Stimulated activated CD8-positive, alpha-beta memory T cell treated with anti-CD3 and anti-CD28 coated beads, Interleukin-4, amount 100 ng/mL, for 4 hours (primary cell): ENCODE data around the gene LGR6.
"Not testable (repeated sequence)": the region's sequence is repeated elsewhere in the genome, so short reads cannot be mapped to it uniquely, and the experiment has no call there.

Experiments used
- DNase-seq, 2 donors: peaks; one replicate each; pipeline ENCODE4 v3.0.0-alpha.2; 2020; ENCODE audit warnings: low read depth in 2 of 2, low spot score in 1 of 2

Gene LGR6

DNA sequence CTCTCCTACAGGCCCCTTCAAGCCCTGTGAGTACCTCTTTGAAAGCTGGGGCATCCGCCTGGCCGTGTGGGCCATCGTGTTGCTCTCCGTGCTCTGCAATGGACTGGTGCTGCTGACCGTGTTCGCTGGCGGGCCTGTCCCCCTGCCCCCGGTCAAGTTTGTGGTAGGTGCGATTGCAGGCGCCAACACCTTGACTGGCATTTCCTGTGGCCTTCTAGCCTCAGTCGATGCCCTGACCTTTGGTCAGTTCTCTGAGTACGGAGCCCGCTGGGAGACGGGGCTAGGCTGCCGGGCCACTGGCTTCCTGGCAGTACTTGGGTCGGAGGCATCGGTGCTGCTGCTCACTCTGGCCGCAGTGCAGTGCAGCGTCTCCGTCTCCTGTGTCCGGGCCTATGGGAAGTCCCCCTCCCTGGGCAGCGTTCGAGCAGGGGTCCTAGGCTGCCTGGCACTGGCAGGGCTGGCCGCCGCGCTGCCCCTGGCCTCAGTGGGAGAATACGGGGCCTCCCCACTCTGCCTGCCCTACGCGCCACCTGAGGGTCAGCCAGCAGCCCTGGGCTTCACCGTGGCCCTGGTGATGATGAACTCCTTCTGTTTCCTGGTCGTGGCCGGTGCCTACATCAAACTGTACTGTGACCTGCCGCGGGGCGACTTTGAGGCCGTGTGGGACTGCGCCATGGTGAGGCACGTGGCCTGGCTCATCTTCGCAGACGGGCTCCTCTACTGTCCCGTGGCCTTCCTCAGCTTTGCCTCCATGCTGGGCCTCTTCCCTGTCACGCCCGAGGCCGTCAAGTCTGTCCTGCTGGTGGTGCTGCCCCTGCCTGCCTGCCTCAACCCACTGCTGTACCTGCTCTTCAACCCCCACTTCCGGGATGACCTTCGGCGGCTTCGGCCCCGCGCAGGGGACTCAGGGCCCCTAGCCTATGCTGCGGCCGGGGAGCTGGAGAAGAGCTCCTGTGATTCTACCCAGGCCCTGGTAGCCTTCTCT is 124.6 kb downstream of the LGR6 start:
- no peak for DNase-seq

DNA sequence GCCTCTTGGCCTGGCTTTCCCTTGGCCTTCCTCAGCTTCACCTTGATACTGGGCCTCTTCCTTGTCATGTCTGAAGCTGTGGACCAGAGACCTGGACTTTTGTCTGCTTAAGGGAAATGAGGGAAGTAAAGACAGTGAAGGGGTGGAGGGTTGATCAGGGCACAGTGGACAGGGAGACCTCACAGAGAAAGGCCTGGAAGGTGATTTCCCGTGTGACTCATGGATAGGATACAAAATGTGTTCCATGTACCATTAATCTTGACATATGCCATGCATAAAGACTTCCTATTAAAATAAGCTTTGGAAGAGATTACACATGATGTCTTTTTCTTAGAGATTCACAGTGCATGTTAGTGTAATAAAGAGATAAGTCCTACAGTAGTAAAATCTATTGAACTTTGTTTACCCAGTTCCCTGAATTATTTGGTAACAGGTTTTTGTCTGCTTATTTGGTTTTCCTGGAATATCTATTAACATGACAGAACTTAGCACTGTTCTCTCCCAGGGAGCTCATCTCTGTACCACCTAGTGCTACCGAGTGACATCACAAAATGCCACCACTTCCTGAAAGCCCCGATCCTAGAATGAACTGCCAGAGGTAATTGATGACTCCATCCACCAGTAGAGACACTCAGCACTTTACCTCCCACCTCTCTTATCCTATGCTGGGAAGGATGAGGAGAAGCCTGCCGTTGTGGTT is 125.9 kb downstream of the LGR6 start:
- no peak for DNase-seq

DNA sequence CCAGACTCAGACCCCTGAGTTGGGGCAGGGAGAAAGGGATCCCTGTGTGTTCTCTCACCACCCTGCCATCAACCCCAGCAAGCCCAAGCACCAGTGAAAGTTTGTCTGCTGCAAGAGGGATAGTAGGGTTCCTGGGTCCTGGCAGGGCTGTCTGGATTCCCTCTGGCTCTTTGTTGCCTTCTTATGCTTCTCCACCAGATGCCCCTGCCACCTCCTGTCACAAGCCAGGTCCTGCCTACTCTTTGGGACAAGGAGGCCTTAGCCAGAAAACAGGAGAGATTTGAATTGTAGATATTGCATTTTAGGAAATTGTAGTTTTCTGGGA is 126.4 kb downstream of the LGR6 start:
- DNase-seq: no peak

DNA sequence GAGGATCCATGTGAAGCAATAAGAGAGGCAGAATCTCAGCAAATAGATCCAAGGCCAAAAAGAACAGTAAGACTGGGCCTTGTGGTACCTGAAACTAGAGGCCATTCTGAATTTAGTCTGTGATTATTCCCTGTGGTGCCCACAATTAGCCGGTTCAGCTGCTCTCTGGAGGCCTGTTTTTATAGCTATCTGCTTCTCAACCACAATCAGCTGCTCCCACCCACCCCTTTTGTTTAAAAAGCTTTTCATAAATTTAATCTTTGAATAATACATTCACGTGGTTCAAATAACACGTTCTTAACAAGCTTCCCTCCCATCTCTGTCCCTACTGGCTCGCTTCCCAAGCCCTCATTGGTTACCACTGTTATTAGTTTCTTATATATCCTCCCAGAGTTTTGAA is 130.1 kb downstream of the LGR6 start:
- no peak for DNase-seq

DNA sequence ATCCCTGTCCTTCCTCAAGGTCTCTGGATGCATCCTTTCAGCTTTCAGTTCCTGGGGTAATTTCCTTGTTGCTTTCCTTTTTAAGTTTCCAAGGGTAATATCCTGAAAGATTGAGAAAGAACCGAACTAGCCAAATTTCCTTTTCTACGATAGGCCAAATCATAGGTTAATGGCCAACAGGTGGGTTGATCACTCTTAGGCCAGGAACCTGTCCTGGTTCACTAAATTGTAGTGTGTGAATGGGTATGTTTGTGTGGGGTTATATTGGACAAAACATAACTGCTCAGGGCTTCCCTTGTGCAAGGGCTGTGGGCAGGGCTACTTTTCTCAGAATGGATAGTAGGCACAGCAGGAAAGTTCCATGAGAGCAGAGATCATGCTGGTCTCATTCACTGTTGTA is 131.0 kb downstream of the LGR6 start:
- DNase-seq: no peak

DNA sequence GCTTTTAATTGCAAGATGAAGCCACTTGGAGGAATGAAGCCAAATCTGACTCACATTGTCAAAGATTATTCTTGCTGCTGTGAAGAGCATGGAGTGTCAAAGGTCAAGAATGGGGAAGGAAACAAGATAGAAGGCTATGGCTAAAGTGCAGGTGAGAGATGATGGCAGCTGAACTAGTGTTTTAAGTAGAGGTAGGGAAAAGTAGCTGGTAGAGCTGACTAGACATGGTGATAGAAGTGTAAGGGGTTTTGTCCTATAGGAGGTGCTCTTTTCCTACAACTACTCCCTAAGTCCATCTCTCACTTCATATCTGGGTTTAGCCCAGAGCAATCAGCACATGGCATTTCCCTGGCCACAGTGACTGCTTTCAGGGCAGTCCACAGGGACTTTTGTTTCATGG is 136.3 kb downstream of the LGR6 start:
- DNase-seq: no peak

DNA sequence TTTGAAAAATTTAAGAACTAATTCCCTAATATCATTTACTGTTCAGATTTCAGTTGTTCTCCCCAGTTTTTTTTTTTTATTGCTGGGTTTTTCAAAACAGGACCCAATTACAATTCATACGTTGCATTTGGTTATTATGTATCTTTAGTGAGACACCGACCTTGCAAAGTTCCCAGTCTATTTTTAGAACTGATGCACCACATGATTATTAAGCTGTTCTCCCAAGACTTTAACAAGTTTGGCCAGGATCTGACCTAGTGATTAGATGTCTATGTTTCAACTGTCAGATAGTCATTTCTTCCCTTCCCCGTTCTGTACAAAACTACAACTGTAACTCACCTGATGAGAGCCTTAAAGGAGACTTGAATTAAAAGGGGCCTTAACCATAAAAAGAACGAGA is 140.3 kb downstream of the LGR6 start:
- DNase-seq: no peak

DNA sequence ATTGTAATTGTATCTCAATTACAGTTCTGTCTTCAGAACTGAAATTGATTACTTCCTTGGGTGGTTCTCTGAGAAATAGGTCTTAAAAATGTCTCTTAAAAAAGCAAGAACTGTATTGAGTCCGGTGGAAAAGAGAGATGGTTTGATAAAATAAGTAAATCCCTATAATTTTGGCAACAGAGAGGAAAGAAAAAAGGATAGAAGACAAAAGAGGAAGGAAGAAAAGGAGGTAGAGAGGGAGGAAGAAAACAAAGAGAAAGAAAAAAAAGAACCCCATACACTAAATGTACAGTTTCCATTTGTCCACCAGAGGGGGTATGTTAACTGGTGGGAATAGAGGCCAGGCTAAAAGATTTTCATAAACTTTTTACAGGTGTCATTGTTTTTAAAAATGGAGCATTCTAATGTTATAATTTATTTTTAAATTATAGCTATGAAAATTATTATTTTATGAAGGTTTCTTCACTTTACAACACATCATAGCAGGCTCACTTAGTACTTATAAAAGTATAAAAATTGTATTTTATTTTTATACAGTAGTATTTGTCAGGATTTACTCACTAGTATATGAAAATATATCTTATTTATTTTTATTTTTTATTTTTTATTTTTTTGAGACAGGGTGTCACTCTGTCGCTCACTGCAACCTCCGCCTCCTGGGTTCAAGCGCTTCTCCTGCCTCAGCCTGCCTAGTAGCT is 150.2 kb downstream of the LGR6 start:
- DNase-seq: no peak

DNA sequence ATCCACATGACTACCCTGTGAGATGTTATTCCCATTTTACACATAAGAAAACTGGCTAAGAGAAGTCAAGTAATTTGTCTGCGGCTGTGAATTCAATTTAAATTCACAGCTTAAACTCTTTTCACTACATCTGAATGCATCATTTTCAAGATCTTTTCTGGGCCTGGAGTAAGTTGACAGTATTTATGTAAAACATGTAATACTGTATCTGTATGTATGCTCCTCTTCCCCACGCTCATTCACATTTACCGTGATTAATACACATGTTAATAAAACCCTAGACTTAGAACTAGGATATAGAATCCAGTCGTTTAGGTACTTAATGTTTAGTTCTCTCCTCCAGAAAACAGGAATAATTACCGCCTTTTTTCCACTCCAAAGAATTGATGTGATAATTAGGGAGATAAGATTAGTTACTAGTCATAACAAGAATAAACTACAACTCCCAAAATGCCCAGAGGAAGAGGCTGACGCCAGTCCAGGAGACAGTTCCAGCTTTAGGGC is 154.5 kb downstream of the LGR6 start:
- no peak for DNase-seq

DNA sequence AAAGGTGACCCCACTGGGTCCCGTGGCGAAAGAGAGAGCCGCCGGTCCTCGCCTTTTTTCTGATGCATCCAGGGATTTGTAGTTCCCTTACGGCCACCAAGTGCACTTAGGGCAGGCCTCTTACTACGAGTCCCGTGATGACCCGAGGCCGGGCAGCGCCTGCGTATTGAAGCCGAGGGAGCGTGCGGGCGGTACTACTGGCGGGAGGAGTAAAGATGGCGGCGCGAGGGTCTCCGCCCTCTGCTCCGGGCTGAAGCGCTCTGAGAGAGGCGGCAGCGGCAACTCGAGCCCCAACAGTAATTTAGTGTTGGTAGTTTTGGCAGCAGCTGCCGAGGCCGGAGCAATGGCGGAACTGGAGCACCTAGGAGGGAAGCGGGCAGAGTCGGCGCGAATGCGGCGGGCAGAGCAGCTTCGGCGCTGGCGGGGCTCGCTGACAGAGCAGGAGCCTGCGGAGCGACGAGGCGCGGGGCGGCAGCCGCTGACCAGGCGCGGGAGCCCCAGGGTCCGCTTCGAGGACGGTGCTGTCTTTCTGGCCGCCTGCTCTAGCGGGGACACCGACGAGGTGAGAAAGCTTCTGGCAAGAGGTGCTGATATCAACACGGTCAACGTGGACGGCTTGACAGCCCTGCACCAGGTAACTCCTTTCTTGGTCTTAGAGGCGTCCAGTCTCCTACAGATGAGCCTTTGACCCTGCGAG is 155.1 kb downstream of the LGR6 start, which contains the start of gene PPP1R12B:
Gene PPP1R12B (plus strand): TSS at position 191 of the 697 bp plus-strand sequence. CDS start 153 bp downstream, at position 344.
- DNase-seq: peak; percentile 89 to 92

DNA sequence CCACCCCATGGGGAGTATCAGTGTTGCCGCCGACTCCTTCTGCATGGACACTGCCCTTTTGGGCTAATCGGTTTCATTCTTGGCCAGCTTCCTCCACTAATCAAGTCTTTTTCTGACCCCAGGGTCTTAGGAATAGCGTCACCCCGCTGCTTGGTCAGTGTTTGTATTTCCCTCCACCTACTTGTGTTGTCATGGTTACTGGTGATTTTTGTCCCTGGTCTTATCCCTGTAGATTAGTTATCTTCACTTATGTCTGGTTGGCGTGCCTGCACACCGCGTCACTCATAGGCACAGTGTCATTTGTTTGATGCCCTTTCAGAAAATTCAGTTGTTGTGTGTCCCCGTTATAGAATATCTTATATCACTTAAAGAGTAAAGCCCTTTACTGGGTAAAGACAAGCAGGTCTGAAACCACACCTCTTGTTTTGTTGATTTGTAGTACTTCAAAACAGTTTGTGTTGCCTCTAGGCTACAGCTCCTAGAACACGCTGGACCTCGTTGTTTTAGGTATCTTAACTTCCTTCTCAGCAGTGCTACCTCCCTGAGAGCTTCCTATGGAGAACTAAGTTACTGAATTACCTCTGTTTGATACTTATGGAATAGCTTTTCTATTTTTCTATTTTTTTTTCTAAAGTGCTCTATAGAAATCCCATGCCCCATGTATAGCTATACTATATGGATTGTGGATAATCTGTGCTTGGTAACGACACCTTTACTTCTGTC is 155.8 kb downstream of the LGR6 start:
- no peak for DNase-seq

DNA sequence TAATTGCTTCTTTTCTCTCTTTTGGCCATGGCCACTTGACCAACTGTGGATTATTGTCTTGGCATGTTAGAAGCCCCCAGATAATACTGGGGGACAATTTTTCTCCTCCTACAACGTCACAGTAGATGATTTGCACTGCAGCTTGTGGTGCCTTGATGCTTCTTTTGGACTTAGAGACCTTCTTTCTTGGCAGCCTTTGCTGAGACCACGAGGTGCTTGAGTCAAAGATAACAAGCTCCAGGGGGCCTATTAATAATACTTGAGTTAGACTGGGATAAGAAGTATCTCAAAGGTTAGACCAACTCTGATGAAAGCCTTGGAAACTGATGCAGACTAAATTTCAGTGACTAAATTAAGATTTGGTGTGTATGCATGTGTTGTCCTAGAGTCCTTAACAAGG is 158.1 kb downstream of the LGR6 start:
- DNase-seq: no peak

DNA sequence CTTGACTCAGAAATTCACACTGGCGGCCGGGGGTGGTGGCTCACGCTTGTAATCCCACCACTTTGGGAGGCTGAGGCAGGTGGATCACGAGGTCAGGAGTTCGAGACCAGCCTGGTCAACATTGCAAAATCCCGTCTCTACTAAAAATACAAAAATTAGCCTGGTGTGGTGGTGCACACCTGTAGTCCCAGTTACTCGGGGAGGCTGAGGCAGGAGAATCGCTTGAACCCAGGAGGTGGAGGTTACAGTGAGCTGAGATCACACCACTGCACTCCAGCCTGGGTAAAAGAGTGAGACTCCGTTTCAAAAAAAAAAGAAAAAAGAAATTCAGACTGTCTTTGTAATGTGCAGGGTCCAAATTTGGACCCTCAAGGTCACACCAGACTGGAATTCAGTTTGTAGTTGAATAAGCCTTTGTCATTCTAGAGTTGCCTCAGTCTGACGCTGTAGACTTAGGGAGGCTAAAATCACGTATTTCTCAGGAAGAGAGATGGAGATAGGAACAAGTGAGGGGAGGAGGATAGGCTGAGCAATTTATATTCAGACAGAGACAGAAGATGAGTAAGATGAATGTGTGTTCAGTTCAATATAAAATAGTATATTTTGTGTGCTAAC is 159.1 kb downstream of the LGR6 start:
- DNase-seq: not testable (repeated sequence)

DNA sequence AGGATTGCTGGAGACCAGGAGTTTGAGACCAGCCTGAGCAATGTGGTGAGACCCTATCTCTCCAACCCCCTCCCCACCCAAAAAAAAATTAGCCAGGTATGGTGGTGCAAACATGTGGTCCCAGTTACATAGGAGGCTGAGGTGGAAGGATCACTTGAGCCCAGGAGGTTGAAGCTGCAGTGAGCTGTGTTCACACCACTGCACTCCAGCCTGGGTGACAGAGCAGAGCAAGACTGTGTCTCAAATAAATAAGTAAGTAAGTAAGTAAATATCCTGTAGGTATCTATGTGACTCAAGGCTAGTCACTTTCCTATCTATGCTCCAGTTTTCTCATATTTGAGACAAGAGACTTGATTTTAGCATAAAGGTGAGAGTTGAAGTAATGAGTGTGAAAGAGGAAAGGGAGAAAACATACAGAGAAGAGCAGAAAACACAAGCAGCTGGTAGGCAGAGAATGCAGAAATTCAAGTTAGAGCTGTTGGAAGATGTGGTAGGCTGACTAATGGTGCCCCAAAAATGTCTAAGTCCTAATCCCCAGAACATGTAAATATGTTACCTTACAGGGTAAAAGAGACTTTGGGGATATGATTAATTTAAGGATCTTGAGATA is 162.4 kb downstream of the LGR6 start:
- no peak for DNase-seq

DNA sequence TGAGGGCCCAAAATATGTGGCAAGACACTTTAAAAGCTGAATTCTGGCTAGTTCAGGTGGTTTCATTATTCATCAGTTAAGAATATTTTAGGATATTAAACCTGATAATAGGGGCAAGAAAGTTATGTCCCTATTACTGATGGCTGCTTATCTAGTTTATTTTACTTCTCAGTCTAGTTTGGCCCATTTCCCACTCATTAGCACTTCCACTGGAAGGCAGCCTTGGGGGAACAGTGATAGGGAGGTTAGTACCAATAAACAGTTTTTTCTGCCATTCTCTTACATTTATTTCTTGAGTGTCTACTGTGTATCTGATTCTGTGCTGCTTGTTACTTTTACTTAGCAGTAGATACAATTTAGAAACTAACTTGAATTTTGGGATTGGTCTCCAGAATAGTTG is 163.9 kb downstream of the LGR6 start:
- DNase-seq: no peak

DNA sequence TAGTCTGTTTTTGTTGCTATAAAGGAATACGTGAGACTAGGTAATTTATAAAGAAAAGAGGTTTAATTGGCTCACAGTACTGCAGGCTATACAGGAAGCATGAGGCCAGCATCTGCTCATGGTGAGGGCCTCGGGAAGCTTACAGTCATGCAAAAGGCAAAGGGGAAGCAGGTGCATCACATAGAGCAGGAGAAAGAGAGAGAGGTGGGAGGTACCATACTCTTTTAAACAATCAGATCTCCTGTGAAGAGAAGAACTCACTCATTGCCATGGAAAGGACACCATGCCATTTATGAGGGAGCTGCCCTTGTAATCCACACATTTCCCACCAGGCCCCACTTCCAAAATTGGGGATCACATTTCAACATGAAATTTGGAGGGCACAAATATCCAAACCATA is 167.6 kb downstream of the LGR6 start:
- DNase-seq: no peak

DNA sequence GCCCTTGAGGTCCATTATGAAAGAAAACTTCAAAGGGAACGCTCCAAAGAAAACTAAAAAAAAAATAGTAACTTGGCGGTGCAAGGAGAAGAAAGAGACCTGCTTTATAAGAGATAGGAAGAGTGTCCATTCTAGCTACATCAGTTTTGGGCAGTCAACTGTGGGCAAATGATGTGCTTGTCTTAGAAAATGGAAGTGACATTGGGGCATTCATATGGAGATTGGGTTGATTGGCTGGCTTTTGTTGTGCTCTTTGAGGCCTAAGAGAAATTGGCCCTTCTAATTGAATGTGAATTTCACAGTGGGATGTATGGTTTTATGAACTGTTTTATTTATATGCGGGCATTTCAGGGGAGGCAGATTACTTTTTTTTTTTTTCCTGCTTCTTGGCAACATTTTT is 168.1 kb downstream of the LGR6 start:
- no peak for DNase-seq

DNA sequence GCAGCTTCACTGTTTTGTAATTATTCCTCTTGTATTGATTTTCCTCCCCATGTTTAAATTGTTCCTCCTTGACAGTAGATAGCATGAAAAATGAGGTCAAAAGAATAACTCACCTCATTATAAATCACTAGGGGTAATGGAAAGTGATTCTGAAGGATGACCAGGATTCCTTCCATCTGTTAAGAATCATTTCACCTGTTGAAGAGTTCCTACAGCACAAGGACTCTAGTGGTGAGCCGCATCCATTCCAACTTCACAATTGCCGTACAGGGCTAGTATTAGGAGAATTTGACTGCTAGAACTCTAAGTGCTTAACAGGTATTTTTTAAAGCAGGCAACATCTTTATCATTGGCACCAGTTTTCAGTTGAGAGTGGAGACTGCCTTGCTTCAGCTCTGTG is 168.6 kb downstream of the LGR6 start:
- no peak for DNase-seq

DNA sequence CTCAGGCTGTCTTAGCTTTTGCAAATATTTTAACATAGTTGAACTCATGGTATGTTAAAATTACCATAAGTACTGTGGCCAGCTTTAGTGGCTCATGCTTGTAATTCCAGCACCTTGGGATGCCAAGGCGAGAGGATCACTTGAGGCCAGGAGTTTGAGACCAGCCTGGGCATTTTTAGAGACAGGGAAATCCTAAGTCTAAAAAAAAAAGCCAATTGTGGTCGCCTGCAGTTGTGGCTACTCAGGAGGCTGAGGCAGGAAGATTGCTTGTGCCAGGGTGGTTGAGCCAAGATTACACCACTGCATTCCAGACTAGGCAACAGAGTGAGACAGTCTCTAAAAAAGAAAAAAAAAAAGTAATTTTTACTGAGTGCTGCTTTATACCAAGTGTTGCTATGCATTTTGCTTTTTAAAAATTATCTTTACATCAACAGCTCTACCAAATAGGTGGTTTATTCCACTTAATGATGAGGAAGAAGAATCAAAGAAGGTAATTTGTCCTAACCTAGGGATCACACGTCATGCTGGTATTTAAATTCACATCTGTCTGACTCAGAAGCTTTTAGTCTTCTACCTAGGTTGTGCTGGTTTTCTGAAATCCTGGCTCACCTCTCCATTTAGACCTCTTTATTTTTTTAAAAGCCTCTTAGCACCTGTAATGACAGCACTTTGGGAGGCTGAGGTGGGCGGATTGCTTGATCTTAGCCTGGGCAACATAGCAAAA is 171.7 kb downstream of the LGR6 start:
- no peak for DNase-seq
